Ectodermal cell (in vitro differentiated cells): Measurements from ENCODE around the gene RNF31.

Experiments
- H3K27ac ChIP-seq: 2 replicates; pipeline ENCODE4 v1.7.0; 2013; ENCODE audit warnings: mild to moderate bottlenecking, low read depth, low read length; ENCODE audit not compliant: insufficient read depth, poor library complexity, severe bottlenecking
- H3K27me3 ChIP-seq: 2 replicates; pipeline ENCODE4 v1.7.0; 2013; ENCODE audit warnings: mild to moderate bottlenecking, low read length; ENCODE audit not compliant: insufficient read depth, control insufficient read depth, poor library complexity, severe bottlenecking
- H3K36me3 ChIP-seq: one replicate; pipeline ENCODE4 v1.7.0; 2013; ENCODE audit warnings: low read length; ENCODE audit not compliant: control insufficient read depth, insufficient read depth
- H3K4me1 ChIP-seq: one replicate; pipeline ENCODE4 v1.7.0; 2013; ENCODE audit warnings: low read length; ENCODE audit not compliant: control insufficient read depth, insufficient read depth
- H3K4me3 ChIP-seq: 2 replicates; pipeline ENCODE4 v1.7.0; 2013; ENCODE audit warnings: low read depth, low read length, control low read depth; ENCODE audit not compliant: insufficient read depth
- H3K9me3 ChIP-seq: 2 replicates; pipeline ENCODE4 v1.7.0; 2013; ENCODE audit warnings: mild to moderate bottlenecking, low read length, moderate library complexity; ENCODE audit not compliant: control insufficient read depth
- WGBS, 2 experiments: methylation state at CpG; one replicate each; pipeline ENCODE4 v1.1.7; 2013; ENCODE audit warnings: missing lambda C conversion rate in 2 of 2; 5-methylcytosine and 5-hydroxymethylcytosine counted together

Gene RNF31

GRCh38 chr14:24204163-24205146 is 57.2 kb downstream of the RNF31 start:
- peaks cover 31% of the 10 kb centered on the region for H3K36me3 ChIP-seq
- H3K27me3 ChIP-seq: no peaks in the 10 kb centered on the region
- no peak overlapping the region for H3K4me3 ChIP-seq
- no peaks in the 10 kb centered on the region for H3K4me1 ChIP-seq
- no peak overlapping the region for H3K27ac ChIP-seq
- 95 to 96% methylated on average over 7 of the region's 7 CpGs for WGBS, 2 experiments
- H3K9me3 ChIP-seq: no peaks in the 10 kb centered on the region

GRCh38 chr14:24206260-24207103 is 59.2 kb downstream of the RNF31 start:
- no peaks in the 10 kb centered on the region for H3K9me3 ChIP-seq
- H3K27ac ChIP-seq: no peak overlapping the region
- WGBS, 2 experiments: 93 to 95% methylated on average over 11 of the region's 11 CpGs
- H3K36me3 ChIP-seq: peaks cover 40% of the 10 kb centered on the region
- H3K27me3 ChIP-seq: no peaks in the 10 kb centered on the region
- no peak overlapping the region for H3K4me3 ChIP-seq
- H3K4me1 ChIP-seq: no peaks in the 10 kb centered on the region

- Histone ChIP-seq H3K27me3 (no peaks in the 10 kb centered on the region), H3K36me3 (peaks cover 39% of the 10 kb centered on the region), H3K9me3 (no peaks in the 10 kb centered on the region), H3K4me3 (no peak overlapping the region), H3K27ac (no peak overlapping the region), H3K4me1 (no peaks in the 10 kb centered on the region)
- WGBS, 2 experiments: 93 to 96% methylated on average over 5 of the region's 5 CpGs
These were observed 59.8 kb downstream of the RNF31 start for GRCh38 chr14:24207104-24207551.

GRCh38 chr14:24207625-24208024 is 60.3 kb downstream of the RNF31 start:
- H3K4me1 ChIP-seq: no peaks in the 10 kb centered on the region
- peaks cover 39% of the 10 kb centered on the region for H3K36me3 ChIP-seq
- H3K27ac ChIP-seq: no peak overlapping the region
- 94% methylated on average over 2 of the region's 2 CpGs for WGBS, 2 experiments
- H3K9me3 ChIP-seq: no peaks in the 10 kb centered on the region
- no peak overlapping the region for H3K4me3 ChIP-seq
- no peaks in the 10 kb centered on the region for H3K27me3 ChIP-seq
